ENCODE data around the gene ZBTB4. TPM values are rescaled to one million over a fixed set of nuclear protein-coding genes. Genes with fewer than 3 reads are reported as not detected.

Gene ZBTB4
- total RNA-seq, 2 donors from 2014 or later: 19.7 to 26.1 TPM

DNA sequence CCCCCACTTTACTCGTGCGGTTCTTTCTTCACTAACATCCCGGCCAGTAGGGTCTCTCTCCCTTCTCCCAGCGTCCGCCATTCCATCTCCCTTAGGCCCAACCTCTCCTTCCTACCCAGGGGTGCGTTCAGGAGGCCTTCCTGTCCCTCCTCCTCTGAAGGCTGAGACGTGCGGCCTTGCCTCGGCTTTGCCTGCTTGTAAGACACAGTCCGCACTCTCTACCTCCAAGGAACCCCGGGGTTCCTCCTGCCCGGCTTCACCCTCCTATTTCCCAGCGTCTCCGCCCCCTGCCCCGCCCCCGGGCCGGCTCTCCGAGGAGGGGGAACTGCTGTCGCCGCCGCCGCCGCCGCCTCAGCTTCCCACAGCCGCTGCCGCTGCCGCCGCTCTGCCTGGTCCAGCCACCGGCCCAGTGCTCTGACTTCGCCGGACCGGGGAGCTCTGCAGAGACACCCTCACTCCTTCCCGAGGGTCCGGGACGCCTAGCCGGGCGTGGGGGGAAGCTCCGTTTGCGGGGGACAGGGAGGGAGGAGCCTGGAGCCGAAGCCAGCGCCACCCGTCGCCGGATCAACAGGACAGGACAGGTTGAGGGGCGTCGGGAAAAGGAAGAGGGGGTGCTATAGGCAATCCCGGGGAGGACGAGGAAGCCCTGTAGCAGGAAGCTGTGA, 41.3 kb downstream of the ZBTB4 start:
- DNase-seq (ENCODE audit: low spot score): no peak
- no peak for ATAC-seq
- Mint-ChIP-seq H3K27ac (peak overlapping the region in 1 of 2 donors; percentile 39), H3K4me1 (ENCODE audit: low read depth in 2 of 2) (peaks cover 34 to 36% of the 10 kb centered on the region in 2 donors), H3K9me3 (no peaks in the 10 kb centered on the region), H3K36me3 (no peaks in the 10 kb centered on the region), H3K4me3 (peak overlapping the region; percentile 80), H3K27me3 (peaks cover 20 to 22% of the 10 kb centered on the region in 2 donors)

DNA sequence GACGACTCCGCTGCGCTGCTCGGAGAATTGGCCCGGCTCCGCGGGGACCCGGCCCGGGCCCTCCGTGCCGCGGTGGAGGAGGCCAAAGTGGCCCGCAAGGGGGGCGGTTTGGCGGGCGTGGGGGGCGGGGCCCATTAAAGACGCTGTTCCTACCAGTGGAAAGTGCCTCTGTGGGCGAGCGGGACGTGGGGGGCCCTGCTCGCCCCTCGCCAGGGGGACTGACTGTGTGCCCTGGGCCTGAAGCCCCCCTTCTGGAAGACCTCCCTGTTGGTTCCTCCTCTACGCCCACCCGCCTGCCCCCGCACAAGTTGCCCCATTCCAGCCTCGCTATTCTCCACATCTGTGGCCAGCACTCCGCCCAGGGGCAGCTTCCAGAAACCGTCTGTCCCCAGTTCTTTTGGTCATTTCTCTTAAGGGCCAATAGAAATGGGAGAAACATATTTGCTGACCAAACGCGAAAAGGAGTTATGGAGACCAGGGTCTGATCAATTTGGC, 42.0 kb downstream of the ZBTB4 start:
- H3K27me3 Mint-ChIP-seq: peaks cover 18 to 20% of the 10 kb centered on the region in 2 donors
- H3K4me3 Mint-ChIP-seq: peak overlapping the region; percentile 80
- H3K9me3 Mint-ChIP-seq: no peaks in the 10 kb centered on the region
- no peaks in the 10 kb centered on the region for H3K36me3 Mint-ChIP-seq
- peak overlapping the region in 1 of 2 donors; percentile 18 for H3K27ac Mint-ChIP-seq
- no peak for ATAC-seq
- DNase-seq (ENCODE audit: low spot score): no peak
- peaks cover 33 to 36% of the 10 kb centered on the region in 2 donors for H3K4me1 Mint-ChIP-seq (ENCODE audit: low read depth in 2 of 2)

DNA sequence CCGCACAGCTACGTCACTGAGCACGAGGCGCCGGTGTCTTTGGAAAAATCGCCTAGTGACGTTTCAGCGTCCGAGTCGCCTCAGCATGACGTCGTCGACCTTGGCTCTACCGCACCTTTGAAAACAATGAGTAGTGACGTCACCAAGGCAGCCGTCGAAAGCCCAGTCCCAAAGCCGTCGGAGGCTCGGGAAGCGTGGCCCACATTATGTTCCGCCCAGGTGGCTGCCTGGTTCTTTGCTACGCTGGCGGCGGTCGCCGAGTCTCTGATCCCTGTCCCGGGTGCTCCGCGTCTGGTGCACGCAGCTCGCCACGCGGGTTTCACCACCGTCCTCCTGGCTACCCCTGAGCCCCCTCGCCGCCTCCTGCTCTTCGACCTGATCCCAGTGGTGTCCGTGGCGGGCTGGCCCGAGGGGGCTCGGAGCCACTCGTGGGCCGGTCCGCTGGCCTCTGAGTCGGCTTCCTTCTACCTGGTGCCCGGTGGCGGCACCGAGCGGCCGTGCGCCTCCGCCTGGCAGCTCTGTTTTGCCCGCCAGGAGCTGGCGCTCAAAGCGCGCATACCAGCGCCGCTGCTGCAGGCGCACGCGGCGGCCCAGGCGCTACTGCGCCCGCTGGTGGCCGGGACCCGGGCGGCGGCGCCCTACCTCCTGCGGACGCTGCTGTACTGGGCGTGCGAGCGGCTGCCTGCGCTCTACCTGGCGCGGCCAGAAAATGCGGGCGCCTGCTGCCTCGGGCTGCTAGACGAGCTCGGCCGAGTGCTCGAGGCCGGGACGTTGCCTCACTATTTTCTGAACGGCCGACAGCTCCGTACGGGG, 42.7 kb downstream of the ZBTB4 start:
- no peaks in the 10 kb centered on the region for H3K9me3 Mint-ChIP-seq
- peaks cover 32 to 36% of the 10 kb centered on the region in 2 donors for H3K4me1 Mint-ChIP-seq (ENCODE audit: low read depth in 2 of 2)
- H3K4me3 Mint-ChIP-seq: peak overlapping the region; percentile 94
- no peaks in the 10 kb centered on the region for H3K36me3 Mint-ChIP-seq
- peak overlapping the region in 1 of 2 donors; percentile 86 for H3K27ac Mint-ChIP-seq
- peak; percentile 82 to 83 for ATAC-seq
- peaks cover 13% of the 10 kb centered on the region in 2 donors for H3K27me3 Mint-ChIP-seq
- peak; percentile 86 for DNase-seq (ENCODE audit: low spot score)

DNA sequence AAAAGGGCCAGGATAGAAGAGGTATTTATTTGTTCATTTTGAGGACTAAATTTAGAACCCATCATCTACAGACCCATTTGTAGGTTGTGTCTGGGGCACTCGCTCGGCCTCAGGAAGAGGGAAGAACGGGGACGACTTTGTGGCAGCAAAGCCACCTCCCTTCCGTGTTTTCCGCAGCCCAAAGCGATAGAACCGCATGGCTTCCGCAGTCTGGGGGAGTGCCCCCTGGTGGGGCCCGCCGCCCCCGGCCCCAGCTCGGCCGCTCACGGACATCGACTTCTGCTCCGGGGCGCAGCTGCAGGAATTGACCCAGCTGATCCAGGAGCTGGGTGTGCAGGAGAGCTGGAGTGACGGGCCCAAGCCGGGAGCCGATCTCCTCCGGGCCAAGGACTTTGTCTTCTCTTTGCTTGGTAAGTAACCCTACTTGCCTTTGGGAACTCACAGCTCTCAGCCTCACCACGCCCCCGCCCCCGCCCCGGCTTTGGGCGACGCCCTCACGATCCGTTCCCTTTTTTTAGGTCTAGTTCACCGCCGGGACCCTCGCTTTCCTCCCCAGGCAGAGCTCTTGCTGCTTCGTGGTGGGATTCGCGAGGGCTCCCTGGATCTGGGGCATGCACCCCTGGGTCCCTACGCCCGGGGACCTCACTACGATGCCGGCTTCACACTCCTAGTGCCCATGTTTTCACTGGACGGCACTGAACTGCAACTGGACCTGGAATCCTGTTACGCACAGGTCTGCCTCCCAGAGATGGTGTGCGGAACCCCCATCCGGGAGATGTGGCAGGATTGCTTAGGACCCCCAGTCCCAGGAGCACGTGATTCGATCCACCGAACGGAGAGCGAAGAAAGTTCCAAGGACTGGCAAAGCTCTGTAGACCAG, 43.5 kb downstream of the ZBTB4 start:
- no peak for DNase-seq (ENCODE audit: low spot score)
- H3K4me1 Mint-ChIP-seq (ENCODE audit: low read depth in 2 of 2): peaks cover 32 to 36% of the 10 kb centered on the region in 2 donors
- ATAC-seq: peak; percentile 48 to 59
- peak overlapping the region; percentile 86 to 88 for H3K27ac Mint-ChIP-seq
- H3K4me3 Mint-ChIP-seq: peak overlapping the region; percentile 94
- no peaks in the 10 kb centered on the region for H3K9me3 Mint-ChIP-seq
- H3K27me3 Mint-ChIP-seq: peaks cover 11 to 13% of the 10 kb centered on the region in 2 donors
- no peaks in the 10 kb centered on the region for H3K36me3 Mint-ChIP-seq

DNA sequence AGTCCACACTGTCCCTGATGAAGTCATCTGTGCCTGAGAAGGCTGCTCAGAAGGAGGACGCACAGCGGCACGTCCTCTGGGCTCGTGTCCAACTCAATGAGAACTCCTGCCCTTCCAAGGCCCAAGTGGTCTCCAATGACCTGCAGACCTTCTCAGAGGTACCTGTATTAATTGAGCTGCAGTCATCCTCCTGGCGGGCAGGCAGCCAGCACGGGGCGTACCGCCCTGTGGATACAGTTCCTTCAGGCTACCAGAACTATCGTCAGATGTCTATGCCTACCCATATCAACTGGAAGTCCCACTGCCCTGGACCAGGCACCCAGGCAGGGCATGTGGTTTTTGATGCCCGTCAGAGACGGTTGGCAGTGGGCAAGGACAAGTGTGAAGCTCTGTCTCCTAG, 47.1 kb downstream of the ZBTB4 start:
- H3K4me3 Mint-ChIP-seq: no peak overlapping the region
- peaks cover 10 to 15% of the 10 kb centered on the region in 2 donors for H3K4me1 Mint-ChIP-seq (ENCODE audit: low read depth in 2 of 2)
- H3K27me3 Mint-ChIP-seq: no peaks in the 10 kb centered on the region
- no peaks in the 10 kb centered on the region for H3K36me3 Mint-ChIP-seq
- DNase-seq (ENCODE audit: low spot score) (no peak), ATAC-seq (no peak)
- H3K9me3 Mint-ChIP-seq: no peaks in the 10 kb centered on the region
- no peak overlapping the region for H3K27ac Mint-ChIP-seq

DNA sequence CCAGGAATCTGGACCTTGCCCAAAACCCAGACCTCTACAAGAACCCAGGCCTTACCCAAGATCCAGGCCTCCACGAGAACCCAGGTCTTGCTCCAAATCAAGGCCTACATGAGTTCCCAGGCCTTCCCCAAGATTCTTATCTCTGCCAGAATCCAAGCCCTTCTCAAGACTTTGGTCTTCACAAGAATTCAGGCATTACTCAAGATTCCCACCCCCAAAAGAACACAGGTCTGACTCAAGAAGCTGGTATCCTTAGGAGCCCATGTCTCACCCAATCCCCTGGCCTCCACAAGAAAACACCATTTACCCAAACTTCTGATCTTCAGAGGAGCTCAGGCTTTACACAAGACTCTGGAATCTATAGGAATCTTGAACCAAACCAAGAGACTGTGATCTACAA, 48.2 kb downstream of the ZBTB4 start:
- Mint-ChIP-seq H3K4me3 (no peak overlapping the region), H3K27ac (no peak overlapping the region)
- ATAC-seq: no peak

DNA sequence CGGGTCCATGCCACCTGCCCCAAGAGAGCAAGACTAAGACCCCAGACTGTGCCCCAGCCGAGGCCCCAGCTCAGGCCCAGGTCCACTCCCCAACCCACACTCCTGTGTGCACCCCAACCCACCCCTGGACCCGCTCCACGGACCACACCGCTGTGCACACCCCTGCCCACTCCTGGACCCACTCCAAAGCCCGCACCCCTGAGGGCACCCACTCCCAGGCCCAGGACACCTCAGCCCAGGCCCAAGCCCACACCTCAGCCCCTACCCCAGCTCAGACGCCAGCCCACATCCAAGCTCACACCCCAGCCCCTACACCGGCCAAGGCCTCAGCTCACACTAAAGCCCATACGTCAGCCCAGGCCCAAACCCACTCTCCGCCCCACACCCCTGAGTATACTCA, 49.7 kb downstream of the ZBTB4 start:
- H3K27me3 Mint-ChIP-seq: no peaks in the 10 kb centered on the region
- no peak for DNase-seq (ENCODE audit: low spot score)
- ATAC-seq: peak; percentile 18 to 49
- no peaks in the 10 kb centered on the region for H3K36me3 Mint-ChIP-seq
- no peaks in the 10 kb centered on the region for H3K9me3 Mint-ChIP-seq
- H3K27ac Mint-ChIP-seq: no peak overlapping the region
- H3K4me1 Mint-ChIP-seq (ENCODE audit: low read depth in 2 of 2): no peaks in the 10 kb centered on the region
- no peak overlapping the region for H3K4me3 Mint-ChIP-seq

More for the DNA sequence above, 48.2 kb downstream of the ZBTB4 start:
- no peaks in the 10 kb centered on the region for H3K27me3 Mint-ChIP-seq
- H3K9me3 Mint-ChIP-seq: no peaks in the 10 kb centered on the region
- H3K36me3 Mint-ChIP-seq: no peaks in the 10 kb centered on the region
- no peak for DNase-seq (ENCODE audit: low spot score)
- peaks cover 8 to 9% of the 10 kb centered on the region in 2 donors for H3K4me1 Mint-ChIP-seq (ENCODE audit: low read depth in 2 of 2)

DNA sequence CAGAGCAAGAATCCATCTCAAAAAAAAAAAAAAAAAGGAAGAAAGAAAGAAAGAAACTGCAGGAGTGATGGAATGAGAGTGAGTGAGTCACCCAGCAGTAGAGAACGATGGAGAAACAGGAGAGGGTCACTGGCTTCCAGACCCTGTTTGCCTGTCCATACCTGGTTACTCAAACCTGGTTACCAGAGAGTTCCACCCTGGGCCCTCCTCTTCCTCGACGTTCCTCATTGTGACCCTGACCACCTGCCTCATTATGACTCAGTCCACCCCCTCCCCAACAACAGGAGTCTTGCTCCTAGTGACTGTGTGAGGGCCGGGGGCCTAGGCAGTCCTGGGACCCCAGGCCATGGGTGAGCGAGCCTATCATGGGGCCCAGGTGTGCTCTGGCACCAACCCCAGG, 50.9 kb downstream of the ZBTB4 start, which contains the start of gene SPEM3:
Gene SPEM3, plus strand, starts transcription at position 301 of the 400 bp plus-strand sequence. Its CDS starts 46 bp downstream, at position 347.
- Mint-ChIP-seq H3K27ac (no peak within 1 kb of the TSS), H3K4me3 (no peak within 1 kb of the TSS), H3K36me3 (no peaks in the 10 kb centered on the region), H3K9me3 (no peaks in the 10 kb centered on the region), H3K27me3 (no peaks in the 10 kb centered on the region), H3K4me1 (ENCODE audit: low read depth in 2 of 2) (no peaks in the 10 kb centered on the region)
- no peak for DNase-seq (ENCODE audit: low spot score)
- ATAC-seq: no peak

DNA sequence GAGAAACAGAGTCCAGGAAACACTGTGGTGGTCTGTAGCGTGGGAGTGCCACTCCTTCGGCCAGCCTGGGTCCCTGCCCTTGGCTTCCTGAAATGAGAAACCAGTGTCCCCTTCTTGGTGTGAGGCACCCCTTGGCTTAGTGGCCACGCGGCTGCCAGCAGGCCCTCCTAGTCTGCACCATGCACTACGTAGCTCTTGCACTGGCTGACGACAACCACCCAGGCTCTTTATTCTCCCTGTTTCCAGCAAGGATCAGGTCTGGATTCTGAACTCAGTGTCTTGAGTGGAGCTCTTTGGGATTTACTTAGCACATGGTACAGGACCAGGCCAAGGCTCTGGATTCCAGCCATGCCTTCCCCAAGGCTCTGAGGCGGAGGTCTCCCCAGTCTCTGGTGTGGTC, 51.9 kb downstream of the ZBTB4 start:
- no peaks in the 10 kb centered on the region for H3K36me3 Mint-ChIP-seq
- H3K27me3 Mint-ChIP-seq: no peaks in the 10 kb centered on the region
- no peaks in the 10 kb centered on the region for H3K9me3 Mint-ChIP-seq
- H3K27ac Mint-ChIP-seq: no peak overlapping the region
- H3K4me1 Mint-ChIP-seq (ENCODE audit: low read depth in 2 of 2): no peaks in the 10 kb centered on the region
- DNase-seq (ENCODE audit: low spot score) (no peak), ATAC-seq (no peak)
- H3K4me3 Mint-ChIP-seq: no peak overlapping the region

DNA sequence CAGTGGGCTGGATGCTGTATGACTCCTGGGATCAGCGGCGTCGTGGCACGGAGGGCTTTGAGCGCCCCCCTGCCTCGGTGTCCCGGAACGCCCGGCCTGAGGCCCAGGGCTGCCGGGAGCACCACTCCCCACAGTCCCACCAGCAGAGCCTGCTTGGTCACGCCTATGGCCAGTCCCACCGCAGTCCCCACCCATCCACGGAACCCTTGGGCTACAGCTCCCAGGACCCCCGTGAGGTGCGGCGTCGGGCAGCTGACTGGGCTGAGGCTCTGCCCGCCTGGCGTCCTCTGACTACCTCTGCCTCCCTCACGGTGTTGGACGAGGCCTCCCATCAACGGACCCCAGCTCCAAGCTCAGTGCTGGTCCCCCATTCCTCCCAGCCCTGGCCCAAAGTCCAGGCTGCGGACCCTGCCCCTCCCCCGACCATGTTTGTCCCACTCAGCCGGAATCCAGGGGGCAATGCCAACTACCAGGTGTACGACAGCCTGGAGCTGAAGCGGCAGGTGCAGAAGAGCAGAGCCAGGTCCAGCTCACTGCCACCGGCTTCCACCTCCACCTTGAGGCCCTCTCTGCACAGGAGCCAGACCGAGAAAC, 52.4 kb downstream of the ZBTB4 start:
- Mint-ChIP-seq H3K27ac (no peak overlapping the region), H3K27me3 (no peaks in the 10 kb centered on the region), H3K4me1 (ENCODE audit: low read depth in 2 of 2) (no peaks in the 10 kb centered on the region), H3K9me3 (no peaks in the 10 kb centered on the region), H3K4me3 (no peak overlapping the region), H3K36me3 (no peaks in the 10 kb centered on the region)
- ATAC-seq: no peak
- no peak for DNase-seq (ENCODE audit: low spot score)

DNA sequence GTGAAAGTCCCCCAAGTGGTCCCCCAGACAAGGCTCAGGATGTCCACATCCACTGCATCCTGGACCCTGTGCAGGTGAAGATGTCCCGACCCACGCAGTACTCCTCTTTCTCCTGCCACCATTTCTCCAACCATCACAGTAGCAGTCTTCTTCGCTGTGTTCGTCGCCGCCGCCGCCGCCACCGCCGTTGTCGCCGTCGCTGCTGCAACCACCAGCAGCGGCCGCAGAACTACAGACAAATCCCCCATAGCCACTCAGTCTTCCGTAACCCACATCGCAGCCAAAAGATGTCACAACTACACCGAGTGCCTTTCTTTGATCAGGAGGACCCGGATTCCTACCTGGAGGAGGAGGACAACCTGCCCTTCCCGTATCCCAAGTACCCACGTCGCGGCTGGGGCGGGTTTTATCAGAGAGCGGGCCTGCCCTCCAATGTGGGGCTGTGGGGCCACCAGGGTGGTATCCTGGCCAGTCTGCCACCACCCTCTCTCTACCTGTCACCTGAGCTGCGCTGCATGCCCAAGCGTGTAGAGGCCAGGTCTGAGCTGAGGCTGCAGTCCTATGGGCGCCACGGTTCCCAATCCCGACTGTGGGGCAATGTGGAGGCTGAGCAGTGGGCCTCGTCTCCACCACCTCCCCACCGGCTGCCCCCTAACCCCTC, 53.1 kb downstream of the ZBTB4 start:
- Mint-ChIP-seq H3K27me3 (no peaks in the 10 kb centered on the region), H3K4me3 (no peak overlapping the region), H3K27ac (no peak overlapping the region), H3K4me1 (ENCODE audit: low read depth in 2 of 2) (no peaks in the 10 kb centered on the region), H3K9me3 (no peaks in the 10 kb centered on the region), H3K36me3 (no peaks in the 10 kb centered on the region)
- ATAC-seq: no peak
- no peak for DNase-seq (ENCODE audit: low spot score)

DNA sequence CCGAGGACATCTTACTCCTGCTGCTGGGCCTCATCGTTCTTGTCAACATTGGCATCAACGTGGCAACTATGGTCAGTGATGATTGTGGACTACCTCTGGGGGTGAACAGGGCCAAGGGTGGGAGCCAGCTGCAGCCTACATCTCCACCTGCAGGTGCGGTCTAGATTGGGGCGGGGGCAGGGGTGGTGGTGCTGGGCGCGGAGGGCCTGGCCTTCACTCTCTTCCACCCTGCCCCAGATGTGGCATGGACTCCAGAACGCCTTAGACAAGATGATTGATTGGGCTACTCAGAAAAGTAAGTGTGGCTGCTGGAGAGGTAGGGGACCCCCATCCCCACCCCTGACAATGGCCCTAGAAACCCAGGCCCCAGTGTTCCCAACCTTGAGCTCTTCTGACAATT, 53.7 kb downstream of the ZBTB4 start:
- H3K9me3 Mint-ChIP-seq: no peaks in the 10 kb centered on the region
- no peak for ATAC-seq
- no peaks in the 10 kb centered on the region for H3K27me3 Mint-ChIP-seq
- no peak for DNase-seq (ENCODE audit: low spot score)
- H3K27ac Mint-ChIP-seq: no peak overlapping the region
- no peaks in the 10 kb centered on the region for H3K4me1 Mint-ChIP-seq (ENCODE audit: low read depth in 2 of 2)
- H3K4me3 Mint-ChIP-seq: no peak overlapping the region
- no peaks in the 10 kb centered on the region for H3K36me3 Mint-ChIP-seq

DNA sequence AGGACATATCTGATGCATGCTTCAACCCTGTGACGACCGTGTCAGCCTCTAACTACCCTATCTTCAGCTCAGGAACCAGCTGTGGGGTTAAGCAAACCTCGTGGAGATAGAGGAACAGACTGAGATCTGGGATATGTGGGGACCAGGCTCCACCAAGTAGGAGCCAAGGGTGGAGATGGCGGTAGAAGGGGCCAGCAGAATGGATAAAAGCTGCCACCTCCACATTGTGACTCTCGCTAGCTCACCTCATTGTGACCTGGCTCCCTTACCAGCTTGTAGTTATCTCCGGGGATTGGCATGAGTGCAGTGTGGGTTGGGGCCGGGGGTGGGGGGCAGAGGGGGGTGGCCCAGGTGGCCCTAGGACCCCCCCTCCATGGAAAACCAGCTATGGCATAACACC, 54.1 kb downstream of the ZBTB4 start, which contains the start of gene SPEM2:
Gene SPEM2, plus strand, starts transcription at position 301 of the 400 bp plus-strand sequence. Its CDS starts 73 bp downstream, at position 374.
- Mint-ChIP-seq H3K36me3 (no peaks in the 10 kb centered on the region), H3K27me3 (no peaks in the 10 kb centered on the region), H3K27ac (no peak within 1 kb of the TSS), H3K4me3 (no peak within 1 kb of the TSS), H3K4me1 (ENCODE audit: low read depth in 2 of 2) (no peaks in the 10 kb centered on the region), H3K9me3 (no peaks in the 10 kb centered on the region)
- ATAC-seq: no peak
- no peak for DNase-seq (ENCODE audit: low spot score)

Measured in natural killer cell treated with Interleukin-12 subunit alpha and Interleukin-12 subunit beta and Interleukin-15 and Interleukin-18, amount 100 ng/mL, for 72 hours (primary cell).